Left lobe of liver (tissue), 2 donors: ENCODE measurements around the gene DMRT3. TPM values are rescaled to one million over a fixed set of nuclear protein-coding genes. Genes with fewer than 3 reads are reported as not detected.

Source experiments
- ATAC-seq: fragments of 200-7000 bp; cut with Tn5 transposase; one replicate; pipeline ENCODE4 v1.9.1; 2020; ENCODE audit warnings: mild to moderate bottlenecking, moderate library complexity
- DNase-seq: peaks from one replicate; pipeline ENCODE4 v3.0.0-alpha.2; 2020; ENCODE audit warnings: low spot score
- total RNA-seq: library from RNA; stranded (reverse); gene quantifications from one replicate; pipeline ENCODE4 v1.2.1, GENCODE V29; 2021
- donor health status: DM: no; HTN: no; CAD: no; lungs with moderate emphysema.
- donor health status: DM: no; HTN: yes; CAD: no.

DMRT3 gene, protein sequence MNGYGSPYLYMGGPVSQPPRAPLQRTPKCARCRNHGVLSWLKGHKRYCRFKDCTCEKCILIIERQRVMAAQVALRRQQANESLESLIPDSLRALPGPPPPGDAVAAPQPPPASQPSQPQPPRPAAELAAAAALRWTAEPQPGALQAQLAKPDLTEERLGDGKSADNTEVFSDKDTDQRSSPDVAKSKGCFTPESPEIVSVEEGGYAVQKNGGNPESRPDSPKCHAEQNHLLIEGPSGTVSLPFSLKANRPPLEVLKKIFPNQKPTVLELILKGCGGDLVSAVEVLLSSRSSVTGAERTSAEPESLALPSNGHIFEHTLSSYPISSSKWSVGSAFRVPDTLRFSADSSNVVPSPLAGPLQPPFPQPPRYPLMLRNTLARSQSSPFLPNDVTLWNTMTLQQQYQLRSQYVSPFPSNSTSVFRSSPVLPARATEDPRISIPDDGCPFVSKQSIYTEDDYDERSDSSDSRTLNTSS
- not detected for total RNA-seq

DNA sequence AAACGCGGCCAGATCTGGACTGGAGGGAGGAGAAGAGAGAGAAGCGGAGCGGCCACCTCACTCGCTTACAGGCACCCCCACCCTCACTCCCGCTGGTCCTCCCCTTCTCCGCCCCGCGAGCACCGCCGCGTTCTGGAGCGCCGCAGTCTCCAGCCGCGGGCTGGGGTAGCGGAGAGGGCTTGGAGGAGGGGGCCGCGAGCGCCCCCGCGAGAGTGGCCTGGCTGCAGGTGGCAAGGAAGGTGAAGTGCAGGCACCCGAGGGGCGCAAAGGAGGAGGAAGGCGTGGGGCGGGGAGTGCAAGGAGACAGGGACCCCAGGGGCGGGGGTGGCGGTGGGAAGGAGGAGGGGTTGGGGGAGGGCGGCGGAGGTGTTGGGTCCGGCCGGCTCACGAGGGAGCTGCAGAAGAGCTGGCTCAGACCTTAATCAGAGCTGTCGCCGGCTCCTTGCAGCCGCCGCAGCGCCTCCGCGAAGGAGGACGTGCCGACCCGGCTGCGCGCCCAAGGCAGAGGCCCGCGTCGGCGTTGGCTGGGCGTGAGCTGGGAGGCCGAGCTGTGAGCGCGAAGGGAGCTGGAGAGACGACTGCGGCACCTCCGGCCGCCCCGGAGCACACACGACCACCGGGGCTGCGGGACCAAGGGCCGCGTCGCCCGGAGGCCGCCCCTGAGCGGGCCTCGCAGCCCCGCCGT lies at the start of gene DMRT3:
Gene DMRT3 (plus strand): TSS at position 398 of the 685 bp plus-strand sequence. CDS start 347 bp downstream, outside the sequence.
- no peak for DNase-seq
- no peak for ATAC-seq

DNA sequence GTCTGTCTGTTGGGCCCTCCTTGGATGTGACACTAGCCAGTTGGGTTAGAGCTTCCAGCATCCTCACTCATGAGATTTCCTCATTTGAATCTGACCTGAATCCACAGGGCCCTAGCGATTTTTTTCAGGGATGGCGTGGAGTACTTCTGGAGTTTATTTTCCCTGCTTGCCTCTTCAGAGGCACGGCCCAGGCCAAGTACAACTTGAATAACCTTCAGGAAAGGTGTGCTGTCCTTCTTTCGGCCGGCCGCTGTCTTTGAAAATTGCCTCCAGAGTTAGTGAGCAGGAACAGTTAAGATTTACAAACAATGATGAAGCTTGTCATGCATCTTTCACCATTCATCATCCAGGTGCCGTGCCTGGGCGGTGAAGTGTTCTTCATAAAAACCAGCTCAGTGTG lies 49.5 kb upstream of the DMRT3 start:
- DNase-seq: no peak

DNA sequence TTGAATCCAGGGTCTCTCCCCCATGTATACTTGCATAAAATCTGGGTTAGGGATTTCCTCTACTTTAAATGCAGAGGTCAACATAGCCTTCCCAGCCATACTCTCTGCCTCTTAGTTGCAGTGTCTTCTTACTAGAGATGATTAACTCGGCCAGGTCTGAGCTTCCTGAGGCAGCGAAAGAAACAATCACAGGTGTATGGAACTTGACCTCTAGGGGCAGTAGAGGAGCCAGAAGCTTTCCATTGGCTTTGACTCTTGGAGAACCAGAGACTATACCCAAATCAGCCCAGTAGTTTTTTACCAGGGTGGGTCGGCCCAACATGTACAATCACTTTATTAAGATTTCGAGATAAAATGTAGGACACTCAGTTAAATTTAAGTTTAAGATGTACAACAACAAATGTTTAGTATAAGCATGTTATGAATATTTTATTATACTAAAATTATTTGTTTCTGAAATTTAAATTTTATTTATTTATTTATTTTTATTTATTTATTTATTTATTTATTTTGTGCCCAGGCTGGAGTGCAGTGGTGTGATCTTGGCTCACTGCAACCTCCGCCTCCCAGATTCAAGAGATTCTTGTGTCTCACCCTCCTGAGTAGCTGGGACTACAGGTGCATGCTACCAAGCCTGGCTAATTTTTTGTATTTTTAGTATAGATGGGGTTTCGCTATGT lies 48.0 kb upstream of the DMRT3 start:
- DNase-seq (no peak), ATAC-seq (peak; percentile 55)

More for the DNA sequence above, 49.5 kb upstream of the DMRT3 start:
- ATAC-seq: no peak

- no peak for ATAC-seq
- no peak for DNase-seq
Observed at GRCh38 chr9:929719-930118, 46.7 kb upstream of the DMRT3 start.

DNA sequence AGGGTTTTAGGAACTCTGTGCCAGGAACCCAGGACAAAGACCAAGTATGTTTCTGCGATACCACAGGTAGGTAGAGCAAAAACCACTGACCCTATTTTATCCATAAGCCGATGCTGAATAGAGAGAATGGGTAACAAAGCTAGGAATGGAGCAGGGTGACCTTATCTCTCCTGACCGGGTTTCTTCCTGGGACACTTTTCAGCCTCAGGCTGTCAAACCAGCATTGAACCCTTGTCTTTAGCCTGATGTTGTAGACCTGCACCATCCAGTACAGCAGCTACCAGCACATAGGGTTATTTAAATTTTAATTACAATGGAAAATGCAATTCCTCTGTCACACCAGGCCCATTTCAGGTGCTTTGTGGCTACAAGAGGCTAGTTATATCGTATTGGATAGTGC lies 43.1 kb upstream of the DMRT3 start:
- ATAC-seq (no peak), DNase-seq (no peak)

GRCh38 chr9:935348-935965 lies 41.0 kb upstream of the DMRT3 start:
- no peak for DNase-seq
- ATAC-seq: no peak

DNA sequence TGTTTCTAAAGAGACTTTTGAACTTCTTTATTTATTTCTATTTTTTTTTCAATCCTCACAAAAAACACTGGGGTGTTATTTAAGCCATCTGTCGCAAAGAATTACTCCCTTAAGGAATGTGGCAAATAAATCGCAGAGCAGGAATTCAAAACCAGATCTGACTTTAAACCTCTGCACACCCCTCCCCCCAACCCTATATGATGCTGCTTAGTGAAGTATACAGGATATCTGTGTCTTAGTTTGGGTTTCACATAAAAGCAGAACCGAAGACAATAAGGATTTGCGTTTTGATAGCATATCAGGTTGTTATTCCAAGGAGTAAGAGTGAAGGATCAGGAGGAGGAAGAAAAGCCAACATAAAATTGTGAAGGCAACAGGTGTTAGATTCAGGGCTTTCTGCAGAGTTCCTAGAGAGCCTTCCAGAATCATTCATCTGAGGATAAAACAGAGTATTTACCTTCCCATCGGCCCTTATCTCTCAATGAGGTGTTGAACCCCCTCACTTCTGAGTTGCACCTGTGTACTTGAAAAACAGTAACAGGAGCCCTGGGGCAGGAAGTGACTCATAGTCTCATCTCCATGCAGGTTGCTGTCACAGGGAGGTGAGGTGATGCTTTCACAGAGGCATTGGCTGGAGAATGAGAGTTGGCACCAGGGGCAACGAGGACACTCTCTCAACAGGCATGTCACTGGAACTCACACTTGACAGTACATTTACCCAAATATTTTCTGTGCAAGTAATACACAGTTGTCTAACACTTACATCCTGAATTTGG lies 33.5 kb upstream of the DMRT3 start:
- ATAC-seq: no peak
- DNase-seq: no peak

GRCh38 chr9:947985-948384 lies 28.5 kb upstream of the DMRT3 start:
- ATAC-seq: no peak
- DNase-seq: no peak

DNA sequence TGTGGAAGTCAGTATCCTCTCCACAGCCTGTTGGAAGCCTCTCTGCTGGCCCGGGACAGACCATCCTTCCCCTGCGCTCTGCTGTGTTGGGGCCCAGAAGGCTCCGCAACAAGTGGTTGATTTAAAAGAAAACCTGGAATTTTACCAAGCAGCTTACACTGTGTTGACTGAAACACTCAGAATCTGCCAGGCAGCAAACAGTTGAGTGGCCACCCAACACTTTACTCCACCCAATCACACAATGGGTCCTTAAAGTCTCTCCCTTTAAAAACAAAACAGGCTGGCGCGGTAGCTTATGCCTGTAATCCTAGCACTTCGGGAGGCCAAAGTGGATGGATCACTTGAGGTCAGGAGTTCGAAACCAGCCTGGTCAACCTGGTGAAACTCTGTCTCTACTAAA lies 28.0 kb upstream of the DMRT3 start:
- ATAC-seq (no peak), DNase-seq (no peak)

DNA sequence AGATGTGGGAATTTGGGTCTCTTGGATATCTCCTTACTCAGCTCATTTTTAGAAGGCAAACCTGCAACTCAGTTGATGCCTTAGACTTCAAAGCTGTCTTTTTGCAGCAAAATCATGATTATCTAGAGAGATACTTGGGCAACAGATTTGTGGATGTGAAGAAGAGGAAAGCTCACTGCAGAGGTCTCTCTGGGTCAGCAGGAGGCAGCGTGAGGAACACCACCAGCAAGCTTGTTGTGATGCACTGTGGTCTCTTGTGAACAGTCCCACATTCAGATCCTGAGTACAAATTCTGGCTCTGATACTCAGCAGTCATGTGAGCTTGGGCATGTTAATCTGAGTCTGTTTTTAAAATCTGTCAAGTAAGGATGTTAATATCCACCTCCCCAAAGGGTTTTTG lies 26.3 kb upstream of the DMRT3 start:
- DNase-seq (no peak), ATAC-seq (no peak)

GRCh38 chr9:952546-952945 lies 23.9 kb upstream of the DMRT3 start:
- DNase-seq (no peak), ATAC-seq (no peak)

DNA sequence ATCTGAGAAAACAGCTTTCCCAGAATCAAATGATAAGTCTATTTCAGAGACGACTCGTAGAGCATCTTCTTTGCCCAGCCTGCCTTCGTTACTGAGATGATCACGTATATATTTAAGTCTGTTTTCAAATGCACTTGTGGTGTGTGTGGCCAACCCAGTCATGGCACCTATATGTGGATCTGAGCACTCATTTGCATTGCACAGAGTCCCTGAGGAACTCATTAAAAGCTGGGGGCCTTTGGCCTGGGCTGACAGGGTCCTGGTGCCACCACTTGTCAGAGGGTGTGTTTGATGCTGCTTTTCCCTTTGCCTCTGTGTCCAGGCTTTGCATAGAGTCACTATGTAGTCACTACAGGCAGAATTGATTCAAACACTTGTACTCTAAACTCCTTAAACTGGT lies 17.4 kb upstream of the DMRT3 start:
- no peak for ATAC-seq

GRCh38 chr9:959914-960313 lies 16.5 kb upstream of the DMRT3 start:
- ATAC-seq (no peak), DNase-seq (no peak)

More for the DNA sequence above, 17.4 kb upstream of the DMRT3 start:
- DNase-seq: no peak

DNA sequence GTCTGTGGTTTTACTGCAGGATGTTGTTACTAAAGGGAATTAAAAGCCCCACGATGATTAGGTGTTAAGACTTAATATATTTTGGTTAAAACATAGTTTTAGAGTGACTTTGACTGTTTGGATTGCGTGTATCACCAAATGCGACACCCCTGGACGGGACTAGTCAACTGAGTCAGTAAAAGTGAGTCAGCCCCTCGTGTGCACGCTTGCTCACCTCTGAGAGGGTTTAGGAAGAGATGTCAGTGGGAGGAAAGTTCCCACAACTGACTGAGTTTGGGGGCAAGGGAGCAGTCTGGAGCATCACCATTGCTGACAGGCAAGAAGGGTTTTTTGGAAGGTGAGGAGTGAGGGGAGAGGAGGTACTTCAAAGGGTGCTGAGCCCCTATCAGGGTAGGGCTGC lies 14.4 kb upstream of the DMRT3 start:
- no peak for DNase-seq
- ATAC-seq: no peak

DNA sequence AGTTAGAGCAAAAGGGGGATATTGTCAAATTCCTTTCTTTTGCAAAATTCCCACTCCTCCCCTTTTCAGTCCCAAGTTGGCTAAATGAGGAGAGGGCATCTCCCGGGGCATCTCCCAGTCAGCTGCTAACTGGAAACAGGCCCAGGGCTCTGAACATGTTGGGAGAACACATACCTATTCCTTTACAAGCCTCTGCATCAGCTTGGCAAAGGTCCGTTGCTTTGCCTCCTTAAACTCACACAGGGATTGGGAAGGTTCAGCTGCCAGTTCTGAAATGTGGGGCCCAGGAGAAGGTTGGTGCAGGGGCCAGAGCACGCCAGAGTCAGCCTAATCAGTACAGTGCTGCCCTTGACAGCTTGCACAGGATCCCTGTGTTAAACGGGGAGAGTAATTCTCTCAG lies 11.0 kb upstream of the DMRT3 start:
- ATAC-seq (no peak), DNase-seq (no peak)

DNA sequence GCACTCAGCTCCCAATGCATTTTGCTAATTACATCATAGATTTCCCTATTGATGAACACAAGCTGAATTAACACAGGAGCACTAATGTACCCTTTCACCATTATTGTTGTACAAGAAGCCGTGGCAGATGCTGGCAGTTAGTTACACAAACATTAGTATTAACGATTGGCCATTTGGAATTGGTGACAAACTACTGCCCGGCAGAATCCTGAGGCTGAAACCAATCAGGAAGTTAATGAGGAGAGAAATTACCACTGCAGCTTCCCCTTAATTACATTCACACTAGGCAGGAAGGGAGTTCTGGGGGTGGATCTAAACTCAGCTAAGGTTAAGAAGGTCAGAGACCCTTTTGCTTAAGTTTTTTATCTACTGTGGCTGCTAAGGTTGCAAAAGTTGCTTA lies 9.6 kb upstream of the DMRT3 start:
- ATAC-seq (no peak), DNase-seq (no peak)

- ATAC-seq (no peak), DNase-seq (no peak)
Observed at GRCh38 chr9:967436-967835, 9.0 kb upstream of the DMRT3 start.

- DNase-seq (no peak), ATAC-seq (no peak)
Observed at GRCh38 chr9:967903-968641, 8.4 kb upstream of the DMRT3 start.

DNA sequence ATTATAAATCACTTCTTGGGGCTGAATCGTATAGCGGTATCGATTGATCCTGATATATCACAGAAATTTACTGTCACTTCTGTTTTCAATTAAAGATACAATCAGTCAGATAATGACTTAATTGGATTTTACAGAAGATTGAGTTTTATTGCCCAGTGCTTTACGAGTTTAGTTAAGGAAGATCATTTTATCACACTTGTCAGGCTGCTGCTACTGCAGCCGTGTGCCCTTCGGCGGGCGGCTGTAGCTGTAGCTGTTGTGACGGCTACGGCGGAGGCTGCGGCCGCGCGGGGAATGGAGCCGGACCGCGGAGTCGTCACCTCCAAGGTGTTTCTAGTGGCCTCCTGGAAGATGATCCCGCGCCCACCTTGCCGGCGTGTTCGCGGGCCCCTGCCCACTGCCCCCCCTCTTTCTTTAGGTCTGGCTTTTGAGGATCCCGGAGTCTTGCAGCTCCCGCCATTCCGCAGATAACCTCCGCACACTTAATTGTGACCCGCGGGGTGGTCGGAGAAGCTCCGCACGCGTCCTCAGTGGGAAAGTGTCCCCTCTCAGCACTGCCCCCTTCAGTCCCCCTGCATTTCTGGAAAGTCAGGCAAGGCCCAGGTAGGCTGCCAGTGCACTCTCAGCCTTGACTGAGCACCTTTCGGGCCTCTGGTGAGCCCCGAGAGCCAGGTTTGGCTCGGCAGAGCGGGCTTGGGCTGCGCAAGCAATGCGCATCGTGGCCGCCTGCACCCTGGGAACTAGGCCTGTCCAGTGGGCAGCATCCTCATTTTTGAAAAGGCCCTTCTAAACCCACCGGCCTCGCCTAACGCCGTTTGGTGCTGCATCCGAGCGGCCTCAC lies 6.9 kb upstream of the DMRT3 start:
- DNase-seq (no peak), ATAC-seq (no peak)
